ENCODE results near the gene FJX1.
A peak's percentile ranks its signal among the peaks of the same experiment; 100 is the strongest.

Gene FJX1

GRCh38 chr11:35611741-35612140 is 6.5 kb upstream of the FJX1 start:
- Histone ChIP-seq H4K20me1 (ENCODE audit: insufficient read depth, low read length) (no peaks in the 10 kb centered on the region), H3K4me3 (ENCODE audit: low read depth, low read length, poor library complexity, severe bottlenecking) (no peak overlapping the region), H3K27ac (ENCODE audit: low read depth, low read length, poor library complexity, severe bottlenecking) (no peak overlapping the region), H3K79me2 (ENCODE audit: insufficient read depth, low read length) (no peaks in the 10 kb centered on the region), H3K36me3 (ENCODE audit: insufficient read depth, low read length) (no peaks in the 10 kb centered on the region), H3K9me3 (ENCODE audit: low read length) (no peaks in the 10 kb centered on the region), H3K9ac (ENCODE audit: low read length) (no peak overlapping the region), H3K9me2 (ENCODE audit: low read depth, low read length) (no peaks in the 10 kb centered on the region), H3K4me2 (ENCODE audit: low read length) (no peak overlapping the region), H3K4me1 (ENCODE audit: insufficient read depth, low read length, severe bottlenecking) (no peaks in the 10 kb centered on the region), H2AFZ (ENCODE audit: low read length) (no peak overlapping the region), H3F3A (ENCODE audit: insufficient read depth, low read length) (no peaks in the 10 kb centered on the region), H3K27me3 (ENCODE audit: insufficient read depth, low read length) (0 out of 2 replicates have a peak, but pooled peaks cover 4% of the 10 kb centered on the region)
- TF ChIP-seq, protein P1, sequence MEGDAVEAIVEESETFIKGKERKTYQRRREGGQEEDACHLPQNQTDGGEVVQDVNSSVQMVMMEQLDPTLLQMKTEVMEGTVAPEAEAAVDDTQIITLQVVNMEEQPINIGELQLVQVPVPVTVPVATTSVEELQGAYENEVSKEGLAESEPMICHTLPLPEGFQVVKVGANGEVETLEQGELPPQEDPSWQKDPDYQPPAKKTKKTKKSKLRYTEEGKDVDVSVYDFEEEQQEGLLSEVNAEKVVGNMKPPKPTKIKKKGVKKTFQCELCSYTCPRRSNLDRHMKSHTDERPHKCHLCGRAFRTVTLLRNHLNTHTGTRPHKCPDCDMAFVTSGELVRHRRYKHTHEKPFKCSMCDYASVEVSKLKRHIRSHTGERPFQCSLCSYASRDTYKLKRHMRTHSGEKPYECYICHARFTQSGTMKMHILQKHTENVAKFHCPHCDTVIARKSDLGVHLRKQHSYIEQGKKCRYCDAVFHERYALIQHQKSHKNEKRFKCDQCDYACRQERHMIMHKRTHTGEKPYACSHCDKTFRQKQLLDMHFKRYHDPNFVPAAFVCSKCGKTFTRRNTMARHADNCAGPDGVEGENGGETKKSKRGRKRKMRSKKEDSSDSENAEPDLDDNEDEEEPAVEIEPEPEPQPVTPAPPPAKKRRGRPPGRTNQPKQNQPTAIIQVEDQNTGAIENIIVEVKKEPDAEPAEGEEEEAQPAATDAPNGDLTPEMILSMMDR (IDR thresholded peaks at IDR 0.05; ENCODE audit: low read length): no peak
- no peak for TF ChIP-seq EZH2 (IDR thresholded peaks at IDR 0.05; ENCODE audit: borderline replicate concordance, low read length)

GRCh38 chr11:35614939-35615569 is 3.2 kb upstream of the FJX1 start:
- no peaks in the 10 kb centered on the region for H3K9me2 ChIP-seq (ENCODE audit: low read depth, low read length)
- no peaks in the 10 kb centered on the region for H3K79me2 ChIP-seq (ENCODE audit: insufficient read depth, low read length)
- H3K36me3 ChIP-seq (ENCODE audit: insufficient read depth, low read length): no peaks in the 10 kb centered on the region
- H3F3A ChIP-seq (ENCODE audit: insufficient read depth, low read length): no peaks in the 10 kb centered on the region
- H4K20me1 ChIP-seq (ENCODE audit: insufficient read depth, low read length): no peaks in the 10 kb centered on the region
- no peaks in the 10 kb centered on the region for H3K9me3 ChIP-seq (ENCODE audit: low read length)
- no peak overlapping the region for H3K4me2 ChIP-seq (ENCODE audit: low read length)
- H2AFZ ChIP-seq (ENCODE audit: low read length): no peak overlapping the region
- no peak overlapping the region for H3K4me3 ChIP-seq (ENCODE audit: low read depth, low read length, poor library complexity, severe bottlenecking)
- no peaks in the 10 kb centered on the region for H3K27me3 ChIP-seq (ENCODE audit: insufficient read depth, low read length)
- no peak for TF ChIP-seq EZH2 (IDR thresholded peaks at IDR 0.05; ENCODE audit: borderline replicate concordance, low read length)
- TF ChIP-seq, protein P1 (IDR thresholded peaks at IDR 0.05; ENCODE audit: low read length): no peak
- H3K4me1 ChIP-seq (ENCODE audit: insufficient read depth, low read length, severe bottlenecking): no peaks in the 10 kb centered on the region
- no peak overlapping the region for H3K9ac ChIP-seq (ENCODE audit: low read length)
- H3K27ac ChIP-seq (ENCODE audit: low read depth, low read length, poor library complexity, severe bottlenecking): no peak overlapping the region

GRCh38 chr11:35615921-35616900 is 2.0 kb upstream of the FJX1 start:
- no peak overlapping the region for H3K4me2 ChIP-seq (ENCODE audit: low read length)
- no peaks in the 10 kb centered on the region for H3K36me3 ChIP-seq (ENCODE audit: insufficient read depth, low read length)
- no peak overlapping the region for H3K4me3 ChIP-seq (ENCODE audit: low read depth, low read length, poor library complexity, severe bottlenecking)
- no peak overlapping the region for H2AFZ ChIP-seq (ENCODE audit: low read length)
- no peak overlapping the region for H3K27ac ChIP-seq (ENCODE audit: low read depth, low read length, poor library complexity, severe bottlenecking)
- H3K79me2 ChIP-seq (ENCODE audit: insufficient read depth, low read length): no peaks in the 10 kb centered on the region
- no peaks in the 10 kb centered on the region for H3K27me3 ChIP-seq (ENCODE audit: insufficient read depth, low read length)
- no peaks in the 10 kb centered on the region for H4K20me1 ChIP-seq (ENCODE audit: insufficient read depth, low read length)
- H3K9ac ChIP-seq (ENCODE audit: low read length): no peak overlapping the region
- no peaks in the 10 kb centered on the region for H3F3A ChIP-seq (ENCODE audit: insufficient read depth, low read length)
- no peaks in the 10 kb centered on the region for H3K4me1 ChIP-seq (ENCODE audit: insufficient read depth, low read length, severe bottlenecking)
- TF ChIP-seq, protein P1 (IDR thresholded peaks at IDR 0.05; ENCODE audit: low read length): peak; percentile 74
- no peak for TF ChIP-seq EZH2 (IDR thresholded peaks at IDR 0.05; ENCODE audit: borderline replicate concordance, low read length)
- H3K9me3 ChIP-seq (ENCODE audit: low read length): no peaks in the 10 kb centered on the region
- H3K9me2 ChIP-seq (ENCODE audit: low read depth, low read length): no peaks in the 10 kb centered on the region
